ENCODE results near the gene KANSL1.

GRCh38 chr17:46167826-46168569 is 25.2 kb downstream of the KANSL1 start:
- TF ChIP-seq POLR2A (IDR thresholded peaks at IDR 0.05) (no peak), CTCF (IDR thresholded peaks at IDR 0.05) (no peak)
